Memory B cell (primary cell): ENCODE measurements around the gene EFNA1.

Experiments used
- ATAC-seq: fragments of 150-1000 bp; cut with Tn5 transposase; 2 replicates; pipeline ENCODE4 v1.10.0; 2021; ENCODE audit warnings: low read depth, mild to moderate bottlenecking, moderate library complexity
- DNase-seq, 2 donors: peaks; one replicate each; pipeline ENCODE4 v3.0.0; 2022; ENCODE audit warnings: low spot score in 2 of 2
- H3K27ac Mint-ChIP-seq: one replicate; pipeline ENCODE4 v1.8.0; 2022; ENCODE audit warnings: mild to moderate bottlenecking, moderate library complexity, mixed read lengths
- H3K27me3 Mint-ChIP-seq: one replicate; pipeline ENCODE4 v1.8.0; 2022; ENCODE audit warnings: mixed read lengths
- H3K36me3 Mint-ChIP-seq: one replicate; pipeline ENCODE4 v1.8.0; 2022; ENCODE audit warnings: mild to moderate bottlenecking, mixed read lengths
- H3K4me1 Mint-ChIP-seq: one replicate; pipeline ENCODE4 v1.8.0; 2022; ENCODE audit warnings: mixed read lengths
- H3K4me3 Mint-ChIP-seq: one replicate; pipeline ENCODE4 v1.8.0; 2022; ENCODE audit warnings: mild to moderate bottlenecking, moderate library complexity, mixed read lengths
- H3K9me3 Mint-ChIP-seq: one replicate; pipeline ENCODE4 v1.8.0; 2022; ENCODE audit warnings: mixed read lengths

Gene EFNA1

DNA sequence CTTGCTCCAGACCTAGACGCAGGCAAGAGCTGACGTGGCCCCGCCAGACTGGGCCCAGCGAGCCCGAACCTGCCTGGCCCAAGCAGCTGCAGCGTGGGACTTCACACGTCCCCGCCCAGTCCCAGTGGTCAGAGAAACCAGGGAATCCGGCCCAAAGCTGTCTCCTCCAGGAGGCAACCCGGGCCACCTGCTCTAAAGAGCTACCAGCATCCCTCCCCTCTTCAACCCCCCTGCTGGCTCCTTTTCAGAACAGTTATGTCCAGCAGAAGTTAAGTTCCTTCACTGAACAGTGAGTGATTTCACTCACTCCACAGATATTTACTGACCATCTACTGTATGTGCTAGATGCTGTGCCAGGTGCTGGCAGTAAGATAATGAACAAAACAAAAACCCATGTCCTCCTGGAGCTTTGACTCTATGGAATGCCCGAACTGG, 2.1 kb upstream of the EFNA1 start:
- H3K4me3 Mint-ChIP-seq, result no peak overlapping the region
- H3K27ac Mint-ChIP-seq, result no peak overlapping the region
- no peaks in the 10 kb centered on the region for H3K36me3 Mint-ChIP-seq
- no peaks in the 10 kb centered on the region for H3K9me3 Mint-ChIP-seq
- peaks cover 21% of the 10 kb centered on the region for H3K4me1 Mint-ChIP-seq
- ATAC-seq (no peak), DNase-seq (no peak)
- peaks cover 27% of the 10 kb centered on the region for H3K27me3 Mint-ChIP-seq

- Mint-ChIP-seq H3K4me1 (peaks cover 21% of the 10 kb centered on the region), H3K9me3 (no peaks in the 10 kb centered on the region), H3K36me3 (no peaks in the 10 kb centered on the region), H3K27ac (no peak overlapping the region), H3K27me3 (peaks cover 27% of the 10 kb centered on the region), H3K4me3 (no peak overlapping the region)
- DNase-seq, result no peak
- no peak for ATAC-seq
These were observed 1.6 kb upstream of the EFNA1 start for GRCh38 chr1:155125946-155126555.

DNA sequence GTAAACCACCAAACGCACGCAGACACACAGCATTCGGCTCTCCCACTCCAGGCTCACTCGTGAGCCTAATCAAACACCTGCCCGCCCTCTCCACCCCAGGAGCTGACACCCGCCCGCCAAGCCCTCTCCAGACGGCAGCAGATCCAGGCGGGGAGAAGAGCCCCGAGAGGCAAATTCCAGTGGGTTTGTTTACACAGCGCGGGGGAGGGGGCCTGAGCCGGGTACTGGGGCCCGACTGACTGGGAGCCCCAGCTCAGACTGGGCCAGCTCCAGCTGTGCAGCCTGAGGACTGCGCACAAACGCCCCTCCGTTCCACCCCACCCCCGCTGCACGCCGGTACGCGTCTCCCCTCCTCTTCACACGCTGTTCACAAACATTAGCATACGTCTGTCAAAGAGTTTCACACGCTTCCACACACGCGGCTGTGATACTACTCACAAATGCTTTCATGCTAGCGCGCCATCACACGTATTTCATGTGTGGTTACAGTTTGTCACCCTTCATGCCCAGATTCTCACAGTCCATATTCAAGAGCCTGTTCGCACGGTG, 1.0 kb upstream of the EFNA1 start:
- ATAC-seq (peak; percentile 67), DNase-seq (no peak)
- Mint-ChIP-seq H3K27me3 (peaks cover 24% of the 10 kb centered on the region), H3K4me1 (peaks cover 21% of the 10 kb centered on the region), H3K4me3 (peak overlapping the region; percentile 84), H3K9me3 (no peaks in the 10 kb centered on the region), H3K27ac (no peak overlapping the region), H3K36me3 (no peaks in the 10 kb centered on the region)

GRCh38 chr1:155127967-155128754, 485 bp downstream of the EFNA1 start:
- DNase-seq (no peak), ATAC-seq (no peak)
- peak overlapping the region; percentile 71 for H3K4me3 Mint-ChIP-seq
- no peaks in the 10 kb centered on the region for H3K9me3 Mint-ChIP-seq
- no peaks in the 10 kb centered on the region for H3K36me3 Mint-ChIP-seq
- peaks cover 24% of the 10 kb centered on the region for H3K27me3 Mint-ChIP-seq
- no peak overlapping the region for H3K27ac Mint-ChIP-seq
- peaks cover 22% of the 10 kb centered on the region for H3K4me1 Mint-ChIP-seq

DNA sequence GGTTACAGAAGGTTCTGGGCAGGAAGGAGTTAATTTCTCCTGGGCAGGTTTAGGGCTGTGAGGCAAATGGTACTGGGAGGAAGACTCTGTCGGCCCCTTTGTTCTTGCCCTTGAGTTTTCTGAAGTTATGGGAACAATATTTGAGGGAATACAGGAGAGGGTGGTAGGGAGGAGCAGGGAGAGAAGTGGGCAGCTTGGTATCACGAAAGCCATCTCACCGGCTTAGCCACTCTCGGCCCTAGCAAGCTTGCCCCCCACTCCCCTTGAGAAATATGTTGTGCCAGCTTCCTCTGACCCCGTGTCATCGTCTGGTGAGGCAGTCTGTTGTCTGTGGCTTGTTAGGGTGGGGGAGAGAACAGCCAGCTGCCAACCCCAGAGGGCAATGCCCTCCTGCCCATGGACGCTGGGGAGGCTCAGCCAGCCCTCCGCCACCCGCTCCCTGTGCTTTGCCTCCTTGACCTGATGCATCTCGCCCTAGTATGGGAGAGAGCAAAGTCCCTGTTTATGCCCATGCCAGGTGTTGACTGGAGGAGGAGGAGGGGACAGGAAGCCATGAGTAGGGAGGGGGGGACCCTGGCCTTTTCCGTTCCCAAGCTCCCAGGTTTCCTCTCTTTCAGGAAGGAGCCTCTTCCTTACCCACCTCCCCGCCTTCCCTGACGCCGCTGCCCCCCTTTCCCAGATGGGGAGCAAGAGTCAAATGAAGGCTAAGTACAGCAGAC, 1.2 kb downstream of the EFNA1 start:
- no peak for ATAC-seq
- no peak overlapping the region for H3K27ac Mint-ChIP-seq
- no peaks in the 10 kb centered on the region for H3K9me3 Mint-ChIP-seq
- H3K4me1 Mint-ChIP-seq, result peaks cover 23% of the 10 kb centered on the region
- H3K36me3 Mint-ChIP-seq, result no peaks in the 10 kb centered on the region
- peaks cover 24% of the 10 kb centered on the region for H3K27me3 Mint-ChIP-seq
- no peak for DNase-seq
- H3K4me3 Mint-ChIP-seq, result no peak overlapping the region

DNA sequence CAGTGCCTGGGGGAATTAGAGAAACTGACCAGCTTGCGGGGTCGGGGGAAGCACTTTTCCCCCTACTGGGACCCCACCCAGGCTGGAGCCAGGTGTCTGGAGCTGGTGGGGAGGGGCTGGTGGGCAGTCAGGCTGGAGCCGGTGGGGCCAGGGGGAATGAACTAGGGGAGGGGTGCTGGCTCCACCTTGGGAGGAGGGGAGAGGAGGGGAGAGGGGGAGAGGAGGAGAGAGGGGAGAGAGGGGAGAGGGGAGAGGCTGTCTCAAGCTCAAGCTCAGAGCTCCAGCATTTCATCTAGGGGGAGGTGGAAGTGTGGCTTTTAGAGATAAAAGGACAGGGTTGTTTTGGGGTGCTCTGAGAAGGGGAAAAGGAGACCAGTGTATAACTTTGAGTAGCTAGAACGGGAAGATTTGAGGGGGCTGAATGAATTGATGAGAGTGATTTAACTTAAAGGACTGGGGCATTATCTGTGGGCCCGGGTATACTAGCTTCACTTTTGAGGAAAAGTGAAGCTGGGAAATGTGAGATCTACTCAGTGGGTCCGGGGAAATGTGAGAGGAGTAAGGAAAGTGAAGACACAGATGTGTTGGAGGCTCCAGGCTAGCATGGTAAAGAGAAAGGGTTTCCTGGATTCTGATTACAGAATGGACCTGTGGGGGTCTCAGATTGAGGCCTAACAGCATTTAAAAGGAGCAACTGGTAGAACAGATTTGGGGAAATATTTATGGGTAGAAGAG, 2.8 kb downstream of the EFNA1 start:
- peaks cover 21% of the 10 kb centered on the region for H3K27me3 Mint-ChIP-seq
- H3K27ac Mint-ChIP-seq, result no peak overlapping the region
- ATAC-seq (no peak), DNase-seq (no peak)
- H3K4me1 Mint-ChIP-seq, result peaks cover 28% of the 10 kb centered on the region
- no peak overlapping the region for H3K4me3 Mint-ChIP-seq
- H3K9me3 Mint-ChIP-seq, result no peaks in the 10 kb centered on the region
- no peaks in the 10 kb centered on the region for H3K36me3 Mint-ChIP-seq

GRCh38 chr1:155131285-155131684, 3.6 kb downstream of the EFNA1 start:
- Mint-ChIP-seq H3K36me3 (peaks cover 1% of the 10 kb centered on the region), H3K27me3 (peaks cover 19% of the 10 kb centered on the region), H3K9me3 (no peaks in the 10 kb centered on the region), H3K27ac (no peak overlapping the region), H3K4me3 (no peak overlapping the region), H3K4me1 (peaks cover 31% of the 10 kb centered on the region)
- ATAC-seq, result no peak
- no peak for DNase-seq

DNA sequence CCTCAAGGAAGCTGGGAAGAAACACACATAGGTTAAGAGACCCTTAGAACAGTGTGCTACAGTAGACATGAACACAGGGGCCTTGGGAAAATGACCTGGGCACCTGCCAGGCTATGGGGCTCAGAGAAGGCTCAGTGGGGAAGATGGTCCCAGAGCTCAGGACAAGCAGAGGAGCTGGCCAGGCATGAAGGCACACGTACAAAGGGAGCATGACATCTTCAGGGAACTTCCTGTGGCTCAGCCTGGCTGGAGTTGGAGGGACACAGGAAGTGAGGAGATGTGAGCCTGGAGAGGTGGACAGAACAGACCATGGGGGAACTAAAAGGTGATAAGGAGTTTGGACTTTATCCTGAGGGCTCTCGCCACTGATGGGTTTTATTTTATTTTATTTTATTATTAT, 4.2 kb downstream of the EFNA1 start:
- Mint-ChIP-seq H3K4me3 (no peak overlapping the region), H3K27ac (no peak overlapping the region), H3K36me3 (peaks cover 1% of the 10 kb centered on the region), H3K9me3 (no peaks in the 10 kb centered on the region), H3K27me3 (peaks cover 15% of the 10 kb centered on the region), H3K4me1 (peaks cover 32% of the 10 kb centered on the region)
- ATAC-seq (no peak), DNase-seq (no peak)

GRCh38 chr1:155133799-155134281, 6.2 kb downstream of the EFNA1 start:
- no peak for ATAC-seq
- no peak overlapping the region for H3K27ac Mint-ChIP-seq
- no peak overlapping the region for H3K4me3 Mint-ChIP-seq
- H3K9me3 Mint-ChIP-seq, result no peaks in the 10 kb centered on the region
- DNase-seq, result no peak
- peaks cover 4% of the 10 kb centered on the region for H3K27me3 Mint-ChIP-seq
- peaks cover 1% of the 10 kb centered on the region for H3K36me3 Mint-ChIP-seq
- H3K4me1 Mint-ChIP-seq, result peaks cover 24% of the 10 kb centered on the region

GRCh38 chr1:155134322-155134721, 6.6 kb downstream of the EFNA1 start:
- Mint-ChIP-seq H3K27ac (no peak overlapping the region), H3K4me1 (peaks cover 24% of the 10 kb centered on the region), H3K9me3 (no peaks in the 10 kb centered on the region), H3K4me3 (peak overlapping the region; percentile 95), H3K27me3 (peaks cover 2% of the 10 kb centered on the region), H3K36me3 (peaks cover 1% of the 10 kb centered on the region)
- DNase-seq (no peak), ATAC-seq (no peak)

GRCh38 chr1:155134880-155135414, 7.3 kb downstream of the EFNA1 start:
- peak overlapping the region; percentile 95 for H3K4me3 Mint-ChIP-seq
- DNase-seq (no peak), ATAC-seq (no peak)
- peaks cover 24% of the 10 kb centered on the region for H3K4me1 Mint-ChIP-seq
- peak overlapping the region; percentile 99 for H3K27ac Mint-ChIP-seq
- peaks cover 1% of the 10 kb centered on the region for H3K36me3 Mint-ChIP-seq
- no peaks in the 10 kb centered on the region for H3K9me3 Mint-ChIP-seq
- H3K27me3 Mint-ChIP-seq, result no peaks in the 10 kb centered on the region

GRCh38 chr1:155135415-155136028, 7.8 kb downstream of the EFNA1 start, which contains the start of gene SLC50A1:
TSS of gene SLC50A1 (plus strand) at chr1:155135852. CDS start at chr1:155135912, 60 bp downstream.
- ATAC-seq, result peak; percentile 84
- Mint-ChIP-seq H3K9me3 (no peaks in the 10 kb centered on the region), H3K27me3 (no peaks in the 10 kb centered on the region), H3K4me1 (peaks cover 24% of the 10 kb centered on the region), H3K36me3 (peaks cover 1% of the 10 kb centered on the region), H3K4me3 (peak within 1 kb of the TSS; percentile 95), H3K27ac (peak within 1 kb of the TSS; percentile 99)
- DNase-seq, result peak; percentile 91 to 92

DNA sequence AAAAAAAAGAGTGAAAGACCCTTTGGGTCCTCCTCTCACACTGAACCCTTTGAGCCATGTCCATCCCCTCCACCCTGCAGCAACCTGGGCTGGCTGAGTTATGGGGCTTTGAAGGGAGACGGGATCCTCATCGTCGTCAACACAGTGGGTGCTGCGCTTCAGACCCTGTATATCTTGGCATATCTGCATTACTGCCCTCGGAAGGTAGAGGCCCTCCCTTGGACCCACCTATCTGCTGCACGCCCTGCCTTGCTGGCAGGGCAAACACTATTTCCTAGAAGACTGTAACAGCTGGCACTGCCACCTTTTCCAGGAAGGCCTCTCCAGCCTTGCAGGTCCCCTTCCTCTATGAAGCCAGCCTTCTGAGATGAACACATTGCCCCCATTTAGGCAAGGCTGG, 9.1 kb downstream of the EFNA1 start:
- Mint-ChIP-seq H3K4me3 (peak overlapping the region; percentile 95), H3K36me3 (peaks cover 1% of the 10 kb centered on the region), H3K27ac (peak overlapping the region; percentile 99), H3K9me3 (no peaks in the 10 kb centered on the region), H3K27me3 (no peaks in the 10 kb centered on the region), H3K4me1 (peaks cover 24% of the 10 kb centered on the region)
- DNase-seq (no peak), ATAC-seq (no peak)
